Fibroblast of lung (primary cell): ENCODE measurements around the gene TMEM51. TPM values are rescaled to one million over a fixed set of nuclear protein-coding genes. Genes with fewer than 3 reads are reported as not detected.

Experiments
- DNase-seq, 2 donors: peaks; one replicate each; pipeline versions ENCODE4 v3.0.0 to v3.0.0-alpha.2; 2010; ENCODE audit warnings: low read depth in 2 of 2
- H2AFZ ChIP-seq: 2 replicates; pipeline ENCODE4 v1.5.1; 2012; ENCODE audit warnings: low read length, control low read depth, inconsistent platforms
- H3K27ac ChIP-seq: 2 replicates; pipeline ENCODE4 v1.5.1; 2011; ENCODE audit warnings: low read length, control low read depth; ENCODE audit not compliant: insufficient read depth
- H3K27me3 ChIP-seq: 2 replicates; pipeline ENCODE4 v1.5.1; 2011; ENCODE audit warnings: mild to moderate bottlenecking, low read length; ENCODE audit not compliant: control insufficient read depth, insufficient read depth
- H3K36me3 ChIP-seq: 2 replicates; pipeline ENCODE4 v1.5.1; 2011; ENCODE audit warnings: low read length; ENCODE audit not compliant: control insufficient read depth, insufficient read depth
- H3K4me1 ChIP-seq: 2 replicates; pipeline ENCODE4 v1.5.1; 2011; ENCODE audit warnings: low read length; ENCODE audit not compliant: control insufficient read depth, insufficient read depth; ENCODE audit errors: extremely low read depth
- H3K4me2 ChIP-seq: 2 replicates; pipeline ENCODE4 v1.5.1; 2011; ENCODE audit warnings: low read length, control low read depth; ENCODE audit not compliant: insufficient read depth; ENCODE audit errors: extremely low read depth
- H3K4me3 ChIP-seq, 4 experiments: fragments of 200-600 bp in 1 of 4; sonication (generic) in 1 of 4; replicated peaks in 1 of 4; 2 replicates each; pipeline ENCODE4 v1.5.1; 2011 to 2016; ENCODE audit warnings: low read length in 4 of 4, low read depth in 3 of 4, mild to moderate bottlenecking in 3 of 4, control low read depth in 2 of 4, inconsistent platforms in 1 of 4, mixed read lengths in 1 of 4; ENCODE audit not compliant: insufficient read depth in 1 of 4; ENCODE audit errors: control extremely low read depth in 1 of 4
- H3K79me2 ChIP-seq: 2 replicates; pipeline ENCODE4 v1.5.1; 2012; ENCODE audit warnings: mild to moderate bottlenecking, low read length, inconsistent platforms; ENCODE audit not compliant: control insufficient read depth, insufficient read depth
- H3K9ac ChIP-seq: 2 replicates; pipeline ENCODE4 v1.5.1; 2011; ENCODE audit warnings: mild to moderate bottlenecking, low read length, control low read depth; ENCODE audit not compliant: insufficient read depth
- H3K9me3 ChIP-seq: 2 replicates; pipeline ENCODE4 v1.5.1; 2012; ENCODE audit warnings: low read depth, low read length; ENCODE audit not compliant: control insufficient read depth, insufficient read depth
- H4K20me1 ChIP-seq: 2 replicates; pipeline ENCODE4 v1.5.1; 2011; ENCODE audit warnings: low read length; ENCODE audit not compliant: control insufficient read depth, insufficient read depth; ENCODE audit errors: extremely low read depth
- CTCF ChIP-seq, 2 donors: IDR thresholded peaks in 1 of 2; conservative IDR thresholded peaks in 1 of 2; 1 replicate in 1 of 2; 2 replicates in 1 of 2; pipeline ENCODE4 v1.5.1; 2011 to 2012; ENCODE audit warnings: low read length in 2 of 2, control low read depth in 1 of 2, inconsistent platforms in 1 of 2, low read depth in 1 of 2, mild to moderate bottlenecking in 1 of 2
- EZH2 ChIP-seq: IDR thresholded peaks from 2 replicates; pipeline ENCODE4 v1.5.1; 2012; ENCODE audit warnings: low read length, control low read depth, mild to moderate bottlenecking; ENCODE audit errors: missing control alignments
- polyA plus RNA-seq, 2 donors: library from polyadenylated mRNA; depleted of rRNA in 1 of 2; stranded (reverse) in 1 of 2; unstranded in 1 of 2; fragments of >200 nt; gene quantifications; 2 replicates each; pipeline ENCODE4 v1.2.1, GENCODE V29; 2011 to 2012; ENCODE audit warnings: missing spikeins in 1 of 2
- total RNA-seq: library from RNA; depleted of rRNA; stranded (reverse); fragments of >200 nt; gene quantifications from 2 replicates; pipeline ENCODE4 v1.2.1, GENCODE V29; 2014

The TMEM51 gene
- total and polyA plus RNA-seq, 2 donors (not counting 1 experiment from before 2014, with no cell fraction given) = 6.1 to 19.0 TPM

GRCh38 chr1:15258833-15259621 is 105.5 kb downstream of the TMEM51 start:
- Histone ChIP-seq H3K9me3 (no peaks in the 10 kb centered on the region), H3K36me3 (no peaks in the 10 kb centered on the region), H2AFZ (no peak overlapping the region), H3K9ac (no peak overlapping the region), H3K4me1 (peaks cover 9% of the 10 kb centered on the region), H3K27ac (no peak overlapping the region), H4K20me1 (no peaks in the 10 kb centered on the region), H3K4me3 (no peak overlapping the region), H3K4me2 (no peak overlapping the region), H3K79me2 (no peaks in the 10 kb centered on the region), H3K27me3 (no peaks in the 10 kb centered on the region)
- no peak for TF ChIP-seq EZH2
- no peak for TF ChIP-seq CTCF (conservative IDR thresholded peaks at IDR 0.05 in 1 of 2, IDR thresholded peaks at IDR 0.05 in 1 of 2; ENCODE audit: low read depth in 1 of 2, low read length in 2 of 2)
- no peak for DNase-seq

GRCh38 chr1:15259622-15260007 is 106.1 kb downstream of the TMEM51 start:
- Histone ChIP-seq H3K36me3 (no peaks in the 10 kb centered on the region), H3K4me3 (no peak overlapping the region), H3K9ac (no peak overlapping the region), H4K20me1 (no peaks in the 10 kb centered on the region), H3K79me2 (no peaks in the 10 kb centered on the region), H3K27me3 (no peaks in the 10 kb centered on the region), H3K4me1 (peaks cover 9% of the 10 kb centered on the region), H3K9me3 (no peaks in the 10 kb centered on the region), H2AFZ (no peak overlapping the region), H3K4me2 (no peak overlapping the region), H3K27ac (no peak overlapping the region)
- TF ChIP-seq CTCF (conservative IDR thresholded peaks at IDR 0.05 in 1 of 2, IDR thresholded peaks at IDR 0.05 in 1 of 2; ENCODE audit: low read depth in 1 of 2, low read length in 2 of 2) (no peak), EZH2 (no peak)
- no peak for DNase-seq

- TF ChIP-seq EZH2 = no peak
- TF ChIP-seq CTCF (conservative IDR thresholded peaks at IDR 0.05 in 1 of 2, IDR thresholded peaks at IDR 0.05 in 1 of 2; ENCODE audit: low read depth in 1 of 2, low read length in 2 of 2) = no peak
- Histone ChIP-seq H3K27ac (no peak overlapping the region), H3K27me3 (no peaks in the 10 kb centered on the region), H2AFZ (no peak overlapping the region), H3K79me2 (no peaks in the 10 kb centered on the region), H3K9me3 (no peaks in the 10 kb centered on the region), H4K20me1 (no peaks in the 10 kb centered on the region), H3K9ac (no peak overlapping the region), H3K36me3 (no peaks in the 10 kb centered on the region), H3K4me2 (no peak overlapping the region), H3K4me1 (peaks cover 9% of the 10 kb centered on the region), H3K4me3 (no peak overlapping the region)
- DNase-seq = peak; percentile 36 to 73
Measured at GRCh38 chr1:15260418-15261154, 107.0 kb downstream of the TMEM51 start.
